Gastroesophageal sphincter (tissue), 4 donors: ENCODE data around the gene NRXN3. TPM values are rescaled to one million over a fixed set of nuclear protein-coding genes. Genes with fewer than 3 reads are reported as not detected.

ENCODE experiments used
- ATAC-seq: fragments of 150-250 bp; one replicate; pipeline ENCODE4 v1.9.1; 2016; ENCODE audit warnings: mild to moderate bottlenecking, moderate library complexity
- H3K27ac ChIP-seq, 4 donors: fragments of 200-600 bp; sonication (generic) in 3 of 4; 1 replicate in 3 of 4; 2 replicates in 1 of 4; pipeline ENCODE4 v1.5.1; 2016 to 2019
- H3K27me3 ChIP-seq: fragments of 200-600 bp; sonication (generic); one replicate; pipeline ENCODE4 v1.5.1; 2019
- H3K36me3 ChIP-seq, 2 donors: fragments of 200-600 bp; sonication (generic); one replicate each; pipeline ENCODE4 v1.5.1; 2019; ENCODE audit warnings: control low read depth in 1 of 2
- H3K4me1 ChIP-seq, 3 donors: fragments of 200-600 bp; sonication (generic); 1 replicate in 2 of 3; 2 replicates in 1 of 3; pipeline ENCODE4 v1.5.1; 2016 to 2019; ENCODE audit warnings: control low read depth in 2 of 3
- H3K4me3 ChIP-seq, 2 donors: fragments of 200-600 bp; sonication (generic); one replicate each; pipeline ENCODE4 v1.5.1; 2019; ENCODE audit warnings: mild to moderate bottlenecking in 1 of 2, moderate library complexity in 1 of 2
- H3K9me3 ChIP-seq, 3 donors: fragments of 200-600 bp; sonication (generic); one replicate each; pipeline ENCODE4 v1.5.1; 2017 to 2019; ENCODE audit warnings: control low read depth in 2 of 3
- EP300 ChIP-seq: sonication (generic); formaldehyde crosslinking; IDR thresholded peaks from one replicate; pipeline ENCODE4 v1.6.1; 2017; ENCODE audit warnings: antibody characterized with exemption, mild to moderate bottlenecking
- POLR2A ChIP-seq, 2 donors: fragments of 450-650 bp; IDR thresholded peaks; one replicate each; pipeline ENCODE4 v1.6.1; 2017; ENCODE audit warnings: antibody characterized with exemption in 2 of 2, mild to moderate bottlenecking in 2 of 2, moderate library complexity in 1 of 2
- POLR2AphosphoS5 ChIP-seq: sonication (generic); formaldehyde crosslinking; IDR thresholded peaks from one replicate; pipeline ENCODE4 v1.6.1; 2017; ENCODE audit warnings: antibody characterized with exemption
- WGBS, 2 donors: methylation state at CpG; one replicate each; pipeline ENCODE4 v1.1.5; 2018; ENCODE audit warnings: low coverage in 1 of 2; 5-methylcytosine and 5-hydroxymethylcytosine counted together
- total RNA-seq, 4 donors: library from RNA; depleted of rRNA; stranded (reverse); fragments of >200 nt; gene quantifications; one replicate each; pipeline ENCODE4 v1.1.0, GENCODE V29; 2016
- TF ChIP-seq, protein P1 (sequence below), 4 experiments: fragments of 200-600 bp in 2 of 4; fragments of 450-650 bp in 2 of 4; sonication (generic) in 1 of 4; IDR thresholded peaks; one replicate each; pipeline ENCODE4 v1.5.1; 2017 to 2019; ENCODE audit warnings: antibody characterized with exemption in 4 of 4, mild to moderate bottlenecking in 2 of 4, moderate library complexity in 2 of 4

Gene NRXN3
- total RNA-seq, 4 donors from 2014 or later, result 74.2 to 192 (median 98.2) TPM

DNA sequence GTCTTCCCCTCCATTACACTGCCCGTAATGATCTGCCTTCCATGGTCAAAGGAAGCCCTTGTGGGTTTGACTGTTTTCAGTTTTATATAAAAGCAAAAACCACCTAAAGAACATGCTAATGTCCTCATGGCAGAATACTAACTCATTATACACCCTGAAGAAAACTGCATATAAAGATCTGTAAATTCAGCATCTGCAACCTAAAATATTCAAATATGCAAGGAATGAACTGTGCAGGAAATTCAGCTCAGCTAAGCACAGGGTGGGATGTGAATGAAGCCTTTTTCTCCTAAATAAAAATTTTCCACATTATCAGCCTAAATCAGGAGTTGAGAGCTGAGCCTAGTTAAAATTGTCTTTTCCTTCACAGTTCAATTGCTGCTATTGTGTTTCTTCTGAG lies 128.1 kb downstream of the NRXN3 start:
- no peaks in the 10 kb centered on the region for H3K4me1 ChIP-seq
- H3K27ac ChIP-seq, result no peak overlapping the region
- TF ChIP-seq EP300, result no peak
- TF ChIP-seq, protein P1, sequence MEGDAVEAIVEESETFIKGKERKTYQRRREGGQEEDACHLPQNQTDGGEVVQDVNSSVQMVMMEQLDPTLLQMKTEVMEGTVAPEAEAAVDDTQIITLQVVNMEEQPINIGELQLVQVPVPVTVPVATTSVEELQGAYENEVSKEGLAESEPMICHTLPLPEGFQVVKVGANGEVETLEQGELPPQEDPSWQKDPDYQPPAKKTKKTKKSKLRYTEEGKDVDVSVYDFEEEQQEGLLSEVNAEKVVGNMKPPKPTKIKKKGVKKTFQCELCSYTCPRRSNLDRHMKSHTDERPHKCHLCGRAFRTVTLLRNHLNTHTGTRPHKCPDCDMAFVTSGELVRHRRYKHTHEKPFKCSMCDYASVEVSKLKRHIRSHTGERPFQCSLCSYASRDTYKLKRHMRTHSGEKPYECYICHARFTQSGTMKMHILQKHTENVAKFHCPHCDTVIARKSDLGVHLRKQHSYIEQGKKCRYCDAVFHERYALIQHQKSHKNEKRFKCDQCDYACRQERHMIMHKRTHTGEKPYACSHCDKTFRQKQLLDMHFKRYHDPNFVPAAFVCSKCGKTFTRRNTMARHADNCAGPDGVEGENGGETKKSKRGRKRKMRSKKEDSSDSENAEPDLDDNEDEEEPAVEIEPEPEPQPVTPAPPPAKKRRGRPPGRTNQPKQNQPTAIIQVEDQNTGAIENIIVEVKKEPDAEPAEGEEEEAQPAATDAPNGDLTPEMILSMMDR (IDR thresholded peaks at IDR 0.05), result no peak
- TF ChIP-seq POLR2AphosphoS5, result no peak
- no peak for TF ChIP-seq POLR2A (IDR thresholded peaks at IDR 0.05)
- peaks cover 34% of the 10 kb centered on the region for H3K27me3 ChIP-seq
- H3K9me3 ChIP-seq, result no peaks in the 10 kb centered on the region
- no peak for ATAC-seq
- H3K4me3 ChIP-seq, result no peak overlapping the region
- H3K36me3 ChIP-seq, result no peaks in the 10 kb centered on the region
- 27% methylated on average over 1 of the region's 1 CpG; no CpG with 5 or more reads in 1 of the 2 donors for WGBS, 2 donors

DNA sequence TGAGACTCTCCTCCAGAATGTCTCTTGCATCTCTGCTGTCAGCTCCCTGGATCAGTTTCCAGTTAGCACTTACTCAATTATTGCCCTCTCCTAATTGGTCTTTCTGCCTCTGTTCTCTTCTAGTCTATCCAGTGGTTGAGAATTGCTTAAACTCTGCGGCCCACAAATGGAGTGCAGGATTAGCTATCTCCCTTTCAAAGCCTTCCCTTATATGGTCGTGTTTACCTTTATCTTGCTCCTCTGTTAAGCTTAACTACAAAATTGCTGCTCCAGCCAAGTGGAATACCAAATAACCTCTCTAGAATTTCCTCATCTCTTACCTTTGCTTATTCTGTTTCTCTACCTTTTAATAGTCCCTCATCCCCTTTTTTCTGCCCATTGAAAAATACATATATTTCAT lies 132.7 kb downstream of the NRXN3 start:
- no peaks in the 10 kb centered on the region for H3K9me3 ChIP-seq
- 20 to 21% methylated on average over 2 of the region's 2 CpGs for WGBS, 2 donors
- no peaks in the 10 kb centered on the region for H3K36me3 ChIP-seq
- no peaks in the 10 kb centered on the region for H3K4me1 ChIP-seq
- H3K4me3 ChIP-seq, result no peak overlapping the region
- H3K27me3 ChIP-seq, result peaks cover 28% of the 10 kb centered on the region
- ATAC-seq, result no peak
- no peak overlapping the region for H3K27ac ChIP-seq
- no peak for TF ChIP-seq POLR2AphosphoS5
- no peak for TF ChIP-seq EP300
- no peak for TF ChIP-seq POLR2A (IDR thresholded peaks at IDR 0.05)
- TF ChIP-seq, protein P1 (IDR thresholded peaks at IDR 0.05), result no peak

DNA sequence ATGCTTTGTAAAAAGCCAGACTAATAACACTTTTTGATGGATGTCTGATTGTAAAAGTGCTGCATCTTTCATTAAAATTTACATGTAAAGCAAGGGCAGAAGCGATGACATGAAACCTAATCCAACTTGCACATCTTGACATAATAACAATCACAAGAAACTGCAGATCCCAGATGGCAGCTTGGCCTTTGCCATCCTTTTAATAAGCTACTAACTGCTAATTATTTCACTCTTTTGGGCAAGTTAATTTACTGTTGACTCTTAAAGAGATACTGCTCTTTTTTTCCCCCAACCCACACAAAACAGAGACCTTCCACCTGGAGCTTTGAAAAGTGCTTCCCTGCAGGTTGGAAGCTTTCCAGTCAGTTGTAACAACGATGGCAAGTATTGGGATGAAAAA lies 137.5 kb downstream of the NRXN3 start:
- TF ChIP-seq POLR2AphosphoS5 (no peak), EP300 (no peak), POLR2A (IDR thresholded peaks at IDR 0.05) (no peak)
- TF ChIP-seq, protein P1 (IDR thresholded peaks at IDR 0.05), result no peak
- H3K27me3 ChIP-seq, result no peaks in the 10 kb centered on the region
- no peaks in the 10 kb centered on the region for H3K4me1 ChIP-seq
- H3K4me3 ChIP-seq, result no peak overlapping the region
- H3K36me3 ChIP-seq, result no peaks in the 10 kb centered on the region
- ATAC-seq, result no peak
- 47% methylated on average over 2 of the region's 2 CpGs for WGBS, 2 donors
- no peaks in the 10 kb centered on the region for H3K9me3 ChIP-seq
- H3K27ac ChIP-seq, result no peak overlapping the region

DNA sequence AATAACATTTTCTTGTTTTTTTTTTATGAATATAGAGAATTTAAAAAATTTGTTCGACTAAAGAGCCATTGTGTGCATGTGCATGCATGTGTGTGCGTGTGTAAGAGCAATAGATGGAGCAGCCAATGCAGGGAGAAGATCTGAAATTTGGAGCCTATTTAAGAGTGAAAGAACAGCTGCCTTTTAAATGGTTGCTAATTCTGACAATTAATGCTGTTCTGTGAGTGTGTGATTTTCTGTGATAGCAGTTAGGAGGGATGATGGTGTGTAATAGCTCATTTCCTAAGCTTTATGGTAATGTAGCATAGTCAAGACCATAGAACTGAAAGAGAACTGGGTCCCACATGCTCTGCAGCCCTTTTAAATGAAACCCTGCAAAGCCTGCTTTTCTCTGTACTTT lies 137.9 kb downstream of the NRXN3 start:
- Histone ChIP-seq H3K27me3 (peaks cover under 1% of the 10 kb centered on the region), H3K9me3 (no peaks in the 10 kb centered on the region), H3K36me3 (no peaks in the 10 kb centered on the region), H3K27ac (no peak overlapping the region), H3K4me1 (no peaks in the 10 kb centered on the region), H3K4me3 (no peak overlapping the region)
- no peak for ATAC-seq
- 38 to 48% methylated on average over 2 of the region's 2 CpGs for WGBS, 2 donors
- no peak for TF ChIP-seq POLR2A (IDR thresholded peaks at IDR 0.05)
- TF ChIP-seq EP300, result no peak
- TF ChIP-seq POLR2AphosphoS5, result no peak
- TF ChIP-seq, protein P1 (IDR thresholded peaks at IDR 0.05), result no peak

DNA sequence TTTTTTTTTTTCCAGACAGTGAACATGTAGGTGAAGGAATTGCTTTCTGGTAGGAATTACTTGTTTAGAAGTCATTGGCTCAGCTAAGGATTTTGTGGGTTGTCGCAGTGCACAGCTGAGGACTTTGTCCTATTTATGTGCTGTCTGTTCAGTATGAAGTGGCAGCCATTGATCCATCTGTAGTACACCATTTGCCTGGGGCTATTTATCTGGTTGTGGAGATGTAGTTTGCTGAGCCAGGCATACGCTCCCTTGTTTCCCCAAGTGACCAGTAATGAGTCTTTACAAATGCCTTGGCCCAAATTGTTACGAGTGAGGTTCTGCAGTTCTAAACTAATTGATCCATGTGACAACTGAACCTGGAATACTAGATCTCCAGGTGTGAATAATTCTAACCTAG lies 140.1 kb downstream of the NRXN3 start:
- Histone ChIP-seq H3K4me1 (no peaks in the 10 kb centered on the region), H3K36me3 (no peaks in the 10 kb centered on the region), H3K27ac (no peak overlapping the region), H3K9me3 (no peaks in the 10 kb centered on the region), H3K4me3 (no peak overlapping the region), H3K27me3 (peaks cover 13% of the 10 kb centered on the region)
- WGBS, 2 donors, result 76 to 84% methylated on average over 3 of the region's 3 CpGs
- TF ChIP-seq, protein P1 (IDR thresholded peaks at IDR 0.05), result no peak
- TF ChIP-seq POLR2A (IDR thresholded peaks at IDR 0.05) (no peak), POLR2AphosphoS5 (no peak), EP300 (no peak)
- no peak for ATAC-seq
